GM21381 (cell line): ENCODE results near the gene MRAS.
"Not testable (repeated sequence)": the region's sequence is repeated elsewhere in the genome, so short reads cannot be mapped to it uniquely, and the experiment has no call there.

ENCODE experiments used
- ATAC-seq: cut with Tn5 transposase; IDR thresholded peaks from one replicate; pipeline ENCODE4 v1.9.1; 2021; ENCODE audit warnings: mild to moderate bottlenecking, moderate library complexity; ENCODE audit not compliant: unreplicated experiment

The MRAS gene

GRCh38 chr3:138366006-138366759 is 17.8 kb downstream of the MRAS start:
- ATAC-seq: no peak

DNA sequence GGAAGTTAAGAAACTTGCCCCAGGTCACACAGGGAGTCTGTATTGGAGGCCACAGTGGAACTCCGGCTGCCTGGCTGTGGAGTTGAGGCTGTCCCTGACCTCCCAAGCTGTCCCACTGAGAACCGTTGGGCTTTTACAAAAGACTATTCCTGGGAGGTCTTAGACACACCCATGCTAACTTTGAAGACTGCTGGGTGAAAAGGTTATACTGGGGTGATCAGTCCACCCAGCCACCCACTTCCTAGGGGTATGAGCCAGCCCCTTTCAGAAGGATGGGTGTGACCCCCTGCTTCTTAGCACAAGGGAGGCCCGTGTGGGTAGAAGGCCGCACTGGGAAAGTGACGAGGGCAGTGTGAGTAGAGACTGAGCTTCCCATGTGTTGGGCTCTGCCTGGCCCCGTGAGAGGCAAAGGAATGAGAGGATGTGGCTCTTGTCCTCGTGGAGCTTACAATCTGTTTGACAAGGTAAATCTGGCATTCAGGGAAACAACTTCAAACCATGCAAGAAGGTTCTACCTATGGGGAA is 19.0 kb downstream of the MRAS start:
- no peak for ATAC-seq

DNA sequence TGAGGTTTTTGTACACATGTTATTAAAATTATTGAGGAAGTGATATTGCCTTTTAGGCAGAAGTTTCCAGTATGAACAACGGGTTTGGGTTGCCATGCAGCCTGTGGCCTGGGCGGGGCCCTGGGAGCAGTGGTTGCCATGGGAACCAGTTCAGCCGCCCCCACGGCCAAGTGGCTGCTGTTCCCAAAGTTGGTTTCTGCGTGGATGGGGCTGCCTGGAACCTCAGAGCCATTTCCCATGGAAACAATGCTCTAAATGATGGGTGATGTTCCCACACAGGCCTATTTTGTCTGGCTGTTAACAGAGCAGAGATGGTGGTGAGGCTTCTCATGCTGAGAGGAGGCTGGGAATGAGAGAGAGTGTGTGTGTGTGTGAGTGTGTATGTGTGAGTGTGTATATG is 19.5 kb downstream of the MRAS start:
- no peak for ATAC-seq

DNA sequence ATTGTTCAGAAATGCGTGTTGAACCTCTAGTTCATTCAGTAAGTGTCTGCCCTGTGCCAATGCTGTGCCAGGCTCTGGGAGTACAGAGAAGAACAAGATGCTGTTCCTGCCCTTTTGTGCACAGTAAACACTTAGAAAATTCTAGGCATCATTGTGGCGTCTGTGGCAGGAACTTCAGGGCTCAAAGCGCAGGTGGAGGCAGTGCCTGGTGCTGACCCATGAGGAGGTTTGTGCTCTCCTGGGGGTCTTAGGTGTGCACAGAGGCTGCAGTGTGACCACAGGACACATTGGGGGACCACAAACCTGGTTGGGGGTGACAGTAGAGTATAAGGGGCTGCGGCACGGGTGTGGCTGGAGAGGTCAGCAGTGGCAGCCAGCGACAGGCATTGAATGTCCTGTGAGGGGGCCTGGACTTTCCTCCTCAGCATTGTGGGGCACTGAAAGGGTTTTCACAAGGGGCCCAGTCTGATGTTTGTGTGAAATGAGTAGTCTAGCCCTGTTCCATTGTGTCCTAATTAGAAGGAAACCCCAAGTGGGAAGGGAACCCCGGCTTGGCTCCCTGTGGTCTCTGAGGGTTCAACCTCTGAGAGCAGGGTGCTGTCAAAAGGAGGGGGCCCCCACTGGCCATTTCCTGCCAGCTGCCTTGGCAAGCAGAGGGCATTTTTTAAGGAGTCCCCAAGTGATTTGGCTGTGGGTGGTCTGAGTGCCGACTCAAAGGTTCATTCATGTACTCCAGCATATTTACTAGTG is 20.9 kb downstream of the MRAS start:
- ATAC-seq: no peak

DNA sequence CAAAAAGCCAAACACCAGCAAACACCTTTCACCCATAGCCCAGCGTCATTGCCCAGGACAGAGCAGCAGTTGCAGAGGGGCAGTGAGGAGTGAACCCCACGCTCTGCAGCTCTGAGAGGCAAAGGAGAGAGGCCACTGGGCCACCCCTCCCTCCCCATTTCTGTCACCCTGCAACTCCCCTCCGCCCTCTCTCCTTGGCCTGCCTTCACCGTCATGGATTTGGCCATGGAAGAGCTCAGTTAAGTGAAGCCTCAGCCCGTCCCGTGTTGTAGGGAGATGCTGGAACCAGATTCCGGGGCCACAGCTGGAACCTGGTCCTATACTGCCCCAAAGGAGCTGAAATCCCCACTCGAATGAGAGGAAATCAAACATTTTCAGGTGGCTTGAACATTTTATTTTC is 21.9 kb downstream of the MRAS start:
- ATAC-seq: no peak

DNA sequence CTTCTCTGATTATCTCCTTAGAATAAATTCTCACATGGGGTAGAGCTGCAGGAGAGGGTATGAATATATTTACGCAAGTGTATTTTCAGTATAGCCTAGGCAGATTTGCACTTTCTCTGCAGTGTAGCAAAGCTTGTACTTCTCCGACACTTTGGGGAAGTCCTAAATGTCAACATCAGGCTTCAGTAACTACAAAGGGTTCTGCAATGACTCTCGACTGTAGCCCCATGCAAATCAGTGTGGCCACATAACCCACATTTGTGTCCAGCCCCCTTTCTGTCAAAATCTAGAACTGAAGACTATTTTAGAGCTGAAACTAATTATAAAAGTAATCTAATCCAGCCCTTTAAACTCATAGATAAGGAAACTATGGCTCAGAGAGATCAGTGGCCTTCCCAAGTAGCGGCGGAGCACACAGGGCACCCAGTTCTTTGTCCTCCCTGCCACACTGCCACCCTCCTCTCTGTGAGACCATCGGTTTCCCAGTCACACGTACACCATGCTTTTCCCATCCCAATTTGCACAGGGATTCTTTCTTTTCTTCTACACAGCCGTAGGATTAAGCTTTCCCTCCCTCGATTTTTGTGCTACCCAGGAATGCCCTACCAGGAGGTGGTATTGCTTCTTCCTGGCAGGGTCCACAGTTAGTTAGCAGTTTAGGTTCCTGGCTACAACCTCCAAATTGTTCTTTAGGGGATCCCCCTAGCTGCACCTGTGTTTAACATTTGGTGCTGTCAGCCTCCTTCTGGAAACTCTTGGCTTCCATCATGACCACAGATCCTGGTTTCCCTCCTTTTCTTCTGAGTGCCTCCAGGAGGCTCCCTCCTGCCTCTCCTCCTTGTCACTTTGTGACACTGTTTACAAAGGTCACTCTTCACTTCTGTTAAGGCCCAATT is 22.9 kb downstream of the MRAS start:
- peak; percentile 99 for ATAC-seq

GRCh38 chr3:138373087-138373735 is 24.8 kb downstream of the MRAS start:
- no peak for ATAC-seq

- no peak for ATAC-seq
Observed at GRCh38 chr3:138373736-138374094, 25.3 kb downstream of the MRAS start.

GRCh38 chr3:138374573-138375134 is 26.3 kb downstream of the MRAS start:
- no peak for ATAC-seq

- ATAC-seq: no peak
Observed at GRCh38 chr3:138375447-138375846, 27.1 kb downstream of the MRAS start.

- ATAC-seq: no peak
Observed at GRCh38 chr3:138376663-138377062, 28.3 kb downstream of the MRAS start.

DNA sequence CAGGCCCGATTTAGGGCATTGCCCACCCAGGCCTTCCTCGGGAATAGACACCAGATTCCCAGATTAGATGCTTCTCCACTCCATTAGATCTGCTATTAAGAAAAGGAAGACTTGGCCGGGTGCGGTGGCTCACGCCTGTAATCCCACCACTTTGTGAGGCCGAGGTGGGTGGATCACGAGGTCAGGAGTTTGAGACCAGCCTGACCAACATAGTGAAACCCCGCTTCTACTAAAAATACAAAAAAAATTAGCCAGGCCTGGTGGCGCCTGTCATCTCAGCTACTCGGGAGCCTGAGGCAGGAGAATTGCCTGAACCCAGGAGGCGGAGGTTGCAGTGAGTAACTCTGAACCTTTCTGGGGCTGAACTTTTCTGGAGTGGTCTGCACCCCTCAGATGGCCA is 28.8 kb downstream of the MRAS start:
- not testable (repeated sequence) for ATAC-seq

DNA sequence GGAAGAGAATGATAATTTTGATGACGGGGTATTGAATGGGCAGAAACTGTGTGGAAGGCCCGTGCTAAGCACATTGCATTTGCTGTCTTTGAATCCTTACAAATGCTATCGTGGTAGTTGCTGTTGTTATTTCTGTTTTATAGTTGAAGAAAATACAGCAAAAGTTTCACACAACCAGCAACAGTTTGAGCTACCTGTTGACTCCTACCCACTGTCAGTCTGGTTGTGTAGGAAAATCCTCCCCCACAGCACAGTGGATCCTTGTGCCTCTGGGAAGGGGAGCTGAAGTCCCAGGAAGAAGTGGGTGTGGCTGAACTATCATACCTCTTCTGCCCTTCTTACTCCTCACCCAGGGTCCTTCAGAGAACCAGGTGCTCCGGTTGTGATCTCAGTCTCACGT is 29.4 kb downstream of the MRAS start:
- no peak for ATAC-seq

DNA sequence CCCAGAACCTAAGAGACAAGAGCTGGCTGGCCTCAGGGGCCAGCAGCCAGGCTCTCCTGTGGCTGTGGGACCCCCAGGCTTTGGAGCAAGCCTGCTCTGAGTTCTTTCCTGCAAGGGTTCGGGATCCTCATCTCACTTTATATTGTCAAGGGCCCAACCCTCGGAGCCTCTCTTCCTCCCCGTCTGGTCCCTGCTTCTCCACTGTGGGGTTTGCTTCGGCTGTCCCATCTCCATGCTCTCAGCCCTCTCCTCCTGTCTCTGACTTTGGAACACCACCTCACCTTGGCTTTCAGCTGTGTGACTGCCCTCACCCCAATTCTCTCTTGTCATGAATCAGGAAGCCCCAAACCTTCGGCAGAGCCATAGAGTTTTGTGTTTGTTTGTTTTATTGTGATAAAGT is 30.0 kb downstream of the MRAS start:
- ATAC-seq: no peak

DNA sequence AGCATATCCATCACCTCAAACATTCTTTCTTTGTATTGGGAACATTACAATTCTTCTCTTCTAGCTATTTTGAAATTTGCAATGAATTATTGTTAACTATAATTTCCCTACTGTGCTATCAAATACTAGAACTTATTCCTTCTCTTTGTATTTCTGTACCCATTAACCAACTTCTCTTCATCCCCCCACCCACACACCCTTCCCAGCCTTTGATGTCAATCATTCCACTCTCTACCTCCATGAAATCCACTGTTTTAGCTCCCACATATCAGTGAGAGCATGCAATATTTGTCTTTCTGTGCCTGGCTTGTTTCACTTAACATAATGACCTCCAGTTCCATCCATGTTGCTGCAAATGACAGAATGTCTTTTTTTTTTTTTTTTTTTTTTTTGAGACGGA is 30.6 kb downstream of the MRAS start:
- no peak for ATAC-seq

- no peak for ATAC-seq
Observed at GRCh38 chr3:138381413-138381901, 33.1 kb downstream of the MRAS start.

- no peak for ATAC-seq
Observed at GRCh38 chr3:138381950-138382715, 33.8 kb downstream of the MRAS start.

- no peak for ATAC-seq
Observed at GRCh38 chr3:138383715-138384465, 35.5 kb downstream of the MRAS start.

DNA sequence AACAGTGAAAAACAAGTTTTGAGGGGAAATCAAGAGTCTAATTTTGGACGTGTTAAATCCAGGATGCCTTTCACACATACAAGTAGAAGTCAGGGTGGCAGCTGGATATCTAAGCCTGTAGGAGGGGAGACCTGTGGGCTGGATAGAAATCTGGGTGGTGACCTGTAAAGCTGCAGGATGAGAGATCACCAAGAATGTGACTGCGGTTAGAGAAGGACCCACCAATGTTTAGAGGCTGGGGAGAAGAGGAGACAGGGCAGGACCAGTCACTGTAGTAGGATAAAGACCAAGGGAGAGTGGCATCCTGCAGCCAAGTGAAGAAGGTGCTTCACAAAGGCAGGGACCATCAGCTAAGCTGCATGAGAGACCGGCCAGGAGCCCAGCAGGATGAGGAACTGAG is 36.2 kb downstream of the MRAS start:
- ATAC-seq: no peak
